Immature natural killer cell (primary cell): ENCODE measurements around the gene ELOVL5. TPM values are rescaled to one million over a fixed set of nuclear protein-coding genes. Genes with fewer than 3 reads are reported as not detected.

Experiments
- DNase-seq, 3 donors: peaks; one replicate each; pipeline ENCODE4 v3.0.0; 2022; ENCODE audit warnings: mixed read lengths in 1 of 3
- H3K27ac Mint-ChIP-seq, 6 donors: one replicate each; pipeline ENCODE4 v1.8.0; 2020; ENCODE audit warnings: mixed read lengths in 6 of 6, mild to moderate bottlenecking in 5 of 6, inconsistent platforms in 4 of 6, moderate library complexity in 3 of 6
- H3K27me3 Mint-ChIP-seq, 3 donors: one replicate each; pipeline ENCODE4 v1.8.0; 2020 to 2021; ENCODE audit warnings: low read depth in 3 of 3, mild to moderate bottlenecking in 3 of 3, mixed read lengths in 3 of 3, moderate library complexity in 3 of 3, inconsistent platforms in 1 of 3
- H3K36me3 Mint-ChIP-seq, 3 donors: one replicate each; pipeline ENCODE4 v1.8.0; 2020; ENCODE audit warnings: mixed read lengths in 3 of 3, inconsistent platforms in 2 of 3, mild to moderate bottlenecking in 2 of 3
- H3K4me1 Mint-ChIP-seq, 2 donors: one replicate each; pipeline ENCODE4 v1.8.0; 2020; ENCODE audit warnings: inconsistent platforms in 2 of 2, mild to moderate bottlenecking in 2 of 2, mixed read lengths in 2 of 2, moderate library complexity in 1 of 2
- H3K4me3 Mint-ChIP-seq, 5 donors: one replicate each; pipeline ENCODE4 v1.8.0; 2020; ENCODE audit warnings: mild to moderate bottlenecking in 5 of 5, mixed read lengths in 5 of 5, inconsistent platforms in 3 of 5, moderate library complexity in 3 of 5
- H3K9me3 Mint-ChIP-seq, 6 donors: one replicate each; pipeline ENCODE4 v1.8.0; 2020; ENCODE audit warnings: mild to moderate bottlenecking in 6 of 6, mixed read lengths in 6 of 6, inconsistent platforms in 4 of 6, moderate library complexity in 3 of 6
- polyA plus RNA-seq, 3 donors: library from polyadenylated mRNA; unstranded; fragments of 300-500 nt; fragmentation: Illumina TruSeq; gene quantifications; one replicate each; pipeline ENCODE4 v1.2.3, GENCODE V29; 2021

Gene ELOVL5
- polyA plus RNA-seq, 3 donors from 2014 or later = 45.4 to 85.2 (median 63.0) TPM

DNA sequence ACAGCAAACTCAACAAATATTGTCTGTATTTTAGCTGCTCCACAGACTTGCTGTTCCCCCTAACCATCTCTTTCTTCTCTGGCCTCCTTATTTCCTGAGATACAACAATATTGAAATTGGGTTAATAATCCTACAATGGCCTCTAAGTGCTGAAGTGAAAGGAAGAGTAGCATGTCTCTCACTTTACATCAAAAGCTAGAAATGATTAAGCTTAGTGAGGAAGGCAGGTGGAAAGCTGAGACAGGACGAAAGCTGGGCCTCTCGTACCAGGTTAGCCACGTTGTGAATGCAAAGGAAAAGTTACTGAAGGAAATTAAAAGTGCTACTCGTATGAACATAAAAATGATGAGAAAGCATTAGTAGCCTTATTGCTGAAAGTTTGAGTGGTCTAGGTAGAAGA is 63.8 kb downstream of the ELOVL5 start:
- Mint-ChIP-seq H3K36me3 (peaks cover 0 to 10% (median 8%) of the 10 kb centered on the region in 3 donors), H3K4me3 (peak overlapping the region in 1 of 5 donors; percentile 14), H3K27ac (peak overlapping the region in 3 of 6 donors; percentile 26 to 66 (median 36)), H3K9me3 (no peaks in the 10 kb centered on the region), H3K27me3 (peaks cover 0 to 3% (median 0%) of the 10 kb centered on the region in 3 donors), H3K4me1 (peaks cover 64 to 67% of the 10 kb centered on the region in 2 donors)
- DNase-seq = no peak

- H3K27me3 Mint-ChIP-seq = peaks cover 0 to 5% (median 0%) of the 10 kb centered on the region in 3 donors
- peaks cover 66 to 81% of the 10 kb centered on the region in 2 donors for H3K4me1 Mint-ChIP-seq
- DNase-seq = no peak
- peaks cover 3 to 7% (median 7%) of the 10 kb centered on the region in 3 donors for H3K36me3 Mint-ChIP-seq
- no peak overlapping the region for H3K4me3 Mint-ChIP-seq
- H3K27ac Mint-ChIP-seq = peak overlapping the region in 1 of 6 donors; percentile 53
- no peaks in the 10 kb centered on the region for H3K9me3 Mint-ChIP-seq
Measured at GRCh38 chr6:53282741-53283140, 66.0 kb downstream of the ELOVL5 start.

DNA sequence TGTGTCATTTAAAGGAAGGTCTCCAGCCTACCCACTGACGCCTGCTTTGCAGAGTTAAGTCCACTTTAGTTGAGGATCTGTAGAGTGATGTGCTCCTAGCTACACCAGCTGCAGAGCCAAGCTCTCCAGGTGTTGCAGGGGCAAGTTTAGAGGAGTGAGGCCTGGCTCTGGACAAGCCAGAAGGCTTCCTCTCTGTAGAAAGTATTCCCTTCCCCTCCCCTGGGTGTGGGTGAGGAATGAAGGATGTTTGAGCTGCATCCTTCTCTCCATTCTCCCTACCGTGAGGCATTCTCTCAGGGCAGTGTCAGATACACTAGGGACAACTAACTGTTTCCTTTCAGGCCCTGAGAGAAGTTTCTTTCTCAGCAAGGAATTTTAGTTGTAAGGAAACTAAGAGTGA is 66.5 kb downstream of the ELOVL5 start:
- Mint-ChIP-seq H3K9me3 (no peaks in the 10 kb centered on the region), H3K36me3 (peaks cover 2 to 8% (median 7%) of the 10 kb centered on the region in 3 donors), H3K4me3 (peak overlapping the region in 1 of 5 donors; percentile 41), H3K4me1 (peaks cover 67 to 81% of the 10 kb centered on the region in 2 donors), H3K27me3 (peaks cover 0 to 5% (median 0%) of the 10 kb centered on the region in 3 donors), H3K27ac (peak overlapping the region in 5 of 6 donors; percentile 12 to 71 (median 32))
- no peak for DNase-seq

GRCh38 chr6:53281518-53282215 is 67.1 kb downstream of the ELOVL5 start:
- Mint-ChIP-seq H3K9me3 (no peaks in the 10 kb centered on the region), H3K36me3 (peaks cover 0 to 7% (median 7%) of the 10 kb centered on the region in 3 donors), H3K4me3 (peak overlapping the region in 3 of 5 donors; percentile 21 to 64 (median 36)), H3K4me1 (peaks cover 66 to 83% of the 10 kb centered on the region in 2 donors), H3K27me3 (peaks cover 0 to 5% (median 0%) of the 10 kb centered on the region in 3 donors), H3K27ac (peak overlapping the region; percentile 7 to 71 (median 32))
- DNase-seq = no peak

DNA sequence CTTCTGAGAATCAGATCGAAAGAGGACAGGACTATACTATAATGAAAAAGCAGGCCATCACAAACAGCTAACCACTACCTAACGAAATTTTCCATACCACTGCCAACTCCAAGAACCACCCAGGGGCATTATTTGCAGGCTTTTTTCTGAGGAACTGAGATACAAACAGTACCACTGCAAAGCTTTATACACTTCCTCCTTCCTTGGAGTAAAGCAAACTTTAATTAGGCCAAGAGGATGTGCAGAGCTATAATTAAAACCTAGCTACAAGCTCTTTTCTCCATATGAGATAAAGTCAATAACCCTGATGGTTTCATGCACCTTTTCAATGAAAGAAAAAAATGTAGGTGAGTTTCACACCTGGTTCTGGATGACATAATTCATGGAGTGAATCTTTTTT is 68.5 kb downstream of the ELOVL5 start:
- H3K27me3 Mint-ChIP-seq = peaks cover 0 to 5% (median 0%) of the 10 kb centered on the region in 3 donors
- peaks cover 3 to 11% (median 7%) of the 10 kb centered on the region in 3 donors for H3K36me3 Mint-ChIP-seq
- DNase-seq = no peak
- peaks cover 67 to 82% of the 10 kb centered on the region in 2 donors for H3K4me1 Mint-ChIP-seq
- peak overlapping the region in 2 of 6 donors; percentile 1 to 37 for H3K27ac Mint-ChIP-seq
- H3K9me3 Mint-ChIP-seq = no peaks in the 10 kb centered on the region
- peak overlapping the region in 1 of 5 donors; percentile 18 for H3K4me3 Mint-ChIP-seq

- Mint-ChIP-seq H3K27ac (peak overlapping the region in 1 of 6 donors; percentile 13), H3K27me3 (peaks cover 0 to 5% (median 0%) of the 10 kb centered on the region in 3 donors), H3K36me3 (peaks cover 7 to 11% (median 8%) of the 10 kb centered on the region in 3 donors), H3K4me1 (peaks cover 60 to 72% of the 10 kb centered on the region in 2 donors), H3K9me3 (no peaks in the 10 kb centered on the region), H3K4me3 (peak overlapping the region in 1 of 5 donors; percentile 1)
- DNase-seq = no peak
Measured at GRCh38 chr6:53279293-53279692, 69.5 kb downstream of the ELOVL5 start.

- no peaks in the 10 kb centered on the region for H3K27me3 Mint-ChIP-seq
Measured at GRCh38 chr6:53273370-53273769, 75.4 kb downstream of the ELOVL5 start.

DNA sequence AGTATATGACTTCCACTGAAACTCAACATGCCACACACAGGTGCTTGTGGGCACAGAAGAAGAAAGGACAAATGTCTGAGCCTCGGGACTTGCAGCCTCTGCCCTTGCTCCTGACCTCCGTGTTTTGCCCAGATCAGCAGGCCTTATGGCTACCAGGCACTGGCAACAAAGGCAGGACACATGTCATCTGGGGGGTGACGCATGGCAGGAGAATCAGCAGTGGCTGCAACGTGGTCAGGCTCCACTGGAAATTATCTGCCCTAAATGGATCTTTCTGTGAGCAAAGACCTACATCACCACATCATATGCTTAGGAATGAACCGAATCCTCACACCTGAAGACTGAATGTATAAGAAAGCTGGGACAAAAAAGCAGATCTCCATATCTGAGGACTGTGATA is 78.9 kb downstream of the ELOVL5 start:
- Mint-ChIP-seq H3K36me3 (peaks cover 29 to 57% (median 30%) of the 10 kb centered on the region in 3 donors), H3K27ac (peak overlapping the region in 2 of 6 donors; percentile 25 to 48), H3K4me3 (no peak overlapping the region)

More at GRCh38 chr6:53273370-53273769, 75.4 kb downstream of the ELOVL5 start:
- Mint-ChIP-seq H3K27ac (peak overlapping the region in 2 of 6 donors; percentile 3 to 68), H3K9me3 (no peaks in the 10 kb centered on the region), H3K4me3 (no peak overlapping the region), H3K4me1 (peaks cover 11 to 14% of the 10 kb centered on the region in 2 donors), H3K36me3 (peaks cover 31 to 43% (median 34%) of the 10 kb centered on the region in 3 donors)
- DNase-seq = no peak

DNA sequence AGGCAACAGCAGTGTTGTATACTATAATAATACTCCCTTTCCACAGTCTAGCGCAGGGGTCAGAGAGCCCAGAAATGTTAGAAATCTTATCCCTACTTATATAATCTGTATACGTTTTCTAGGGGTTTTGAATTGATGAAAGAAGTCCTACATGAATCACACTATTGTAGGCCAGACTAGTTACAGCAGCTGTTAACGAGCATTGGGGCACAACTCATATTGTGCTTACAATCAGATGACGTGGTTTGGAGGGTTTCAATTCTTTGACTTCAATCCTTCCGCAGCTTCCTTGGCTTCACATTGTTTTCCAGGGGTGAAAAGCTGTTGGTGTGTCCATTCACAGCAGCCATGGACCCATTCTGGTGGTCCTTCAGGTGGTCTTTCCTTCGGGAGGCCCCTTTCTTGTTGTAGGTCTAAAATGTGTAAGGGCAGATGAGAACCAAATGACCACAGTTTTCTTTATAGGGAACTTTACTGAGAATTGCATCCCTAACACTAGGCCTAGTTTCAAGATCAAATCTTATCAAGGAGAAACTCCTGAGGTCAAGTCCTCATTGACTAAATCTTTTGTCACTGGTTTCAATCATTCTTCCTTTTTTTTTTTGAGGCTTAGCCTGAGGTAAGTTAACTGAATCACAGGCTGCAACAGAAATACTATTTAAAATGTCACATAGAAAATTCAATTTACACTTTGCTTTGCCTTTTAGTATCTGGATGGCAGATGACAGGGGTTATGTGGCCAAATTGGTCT is 79.7 kb downstream of the ELOVL5 start:
- Mint-ChIP-seq H3K36me3 (peaks cover 30 to 57% (median 30%) of the 10 kb centered on the region in 3 donors), H3K4me3 (no peak overlapping the region), H3K4me1 (no peaks in the 10 kb centered on the region), H3K27me3 (no peaks in the 10 kb centered on the region), H3K27ac (peak overlapping the region in 1 of 6 donors; percentile 25), H3K9me3 (no peaks in the 10 kb centered on the region)
- no peak for DNase-seq

More for the DNA sequence above, 78.9 kb downstream of the ELOVL5 start:
- no peaks in the 10 kb centered on the region for H3K27me3 Mint-ChIP-seq
- no peak for DNase-seq
- H3K4me1 Mint-ChIP-seq = no peaks in the 10 kb centered on the region
- H3K9me3 Mint-ChIP-seq = no peaks in the 10 kb centered on the region

DNA sequence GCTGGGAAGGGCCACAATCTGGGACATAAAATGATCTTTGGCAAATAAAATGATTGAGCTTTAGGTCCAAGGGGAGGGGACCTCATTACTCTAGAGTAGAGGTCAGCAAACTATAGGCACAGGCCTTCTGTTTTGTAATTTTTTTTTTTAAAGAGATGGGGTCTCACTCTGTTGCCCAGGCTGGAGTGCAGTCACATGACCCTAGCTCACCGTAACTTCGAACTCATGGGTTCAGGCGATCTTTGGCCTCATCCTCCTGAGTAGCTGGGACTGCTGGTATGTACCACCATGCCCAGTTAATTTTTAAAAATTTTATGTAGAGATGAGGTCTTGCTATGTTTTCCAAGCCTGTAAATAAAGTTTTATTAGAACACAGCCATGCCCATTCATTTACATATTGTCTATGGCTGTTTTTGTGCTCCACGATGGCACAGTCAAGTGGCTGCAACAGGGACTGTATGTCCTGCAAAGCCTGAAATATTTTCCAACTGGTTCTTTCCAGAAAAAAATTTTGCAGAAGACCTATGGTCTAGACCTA is 82.1 kb downstream of the ELOVL5 start:
- H3K27me3 Mint-ChIP-seq = no peaks in the 10 kb centered on the region
- H3K4me3 Mint-ChIP-seq = no peak overlapping the region
- DNase-seq = no peak
- H3K9me3 Mint-ChIP-seq = no peaks in the 10 kb centered on the region
- peak overlapping the region in 1 of 6 donors; percentile 1 for H3K27ac Mint-ChIP-seq
- H3K4me1 Mint-ChIP-seq = peaks cover 0 to 1% of the 10 kb centered on the region in 2 donors
- H3K36me3 Mint-ChIP-seq = peaks cover 25 to 56% (median 26%) of the 10 kb centered on the region in 3 donors

GRCh38 chr6:53264915-53265607 is 83.7 kb downstream of the ELOVL5 start:
- H3K9me3 Mint-ChIP-seq = no peaks in the 10 kb centered on the region
- peaks cover 20 to 57% (median 26%) of the 10 kb centered on the region in 3 donors for H3K36me3 Mint-ChIP-seq
- H3K27me3 Mint-ChIP-seq = no peaks in the 10 kb centered on the region
- DNase-seq = no peak
- peak overlapping the region in 1 of 6 donors; percentile 54 for H3K27ac Mint-ChIP-seq
- no peak overlapping the region for H3K4me3 Mint-ChIP-seq
- peaks cover 0 to 1% of the 10 kb centered on the region in 2 donors for H3K4me1 Mint-ChIP-seq

- Mint-ChIP-seq H3K4me1 (peaks cover 0 to 1% of the 10 kb centered on the region in 2 donors), H3K36me3 (peaks cover 25 to 52% (median 31%) of the 10 kb centered on the region in 3 donors)
- DNase-seq = no peak
Measured at GRCh38 chr6:53264337-53264736, 84.4 kb downstream of the ELOVL5 start.

GRCh38 chr6:53263917-53264316 is 84.8 kb downstream of the ELOVL5 start:
- no peak for DNase-seq
- H3K4me1 Mint-ChIP-seq = peaks cover 0 to 1% of the 10 kb centered on the region in 2 donors
- peak overlapping the region in 4 of 6 donors; percentile 10 to 66 (median 44) for H3K27ac Mint-ChIP-seq
- peaks cover 24 to 50% (median 33%) of the 10 kb centered on the region in 3 donors for H3K36me3 Mint-ChIP-seq
- no peaks in the 10 kb centered on the region for H3K27me3 Mint-ChIP-seq
- no peaks in the 10 kb centered on the region for H3K9me3 Mint-ChIP-seq
- no peak overlapping the region for H3K4me3 Mint-ChIP-seq

More at GRCh38 chr6:53264337-53264736, 84.4 kb downstream of the ELOVL5 start:
- Mint-ChIP-seq H3K4me3 (no peak overlapping the region), H3K27me3 (no peaks in the 10 kb centered on the region), H3K27ac (peak overlapping the region in 4 of 6 donors; percentile 24 to 66 (median 60)), H3K9me3 (no peaks in the 10 kb centered on the region)
